ENCODE data around the gene CHID1.

CHID1 gene

GRCh38 chr11:839875-840617 is 70.6 kb downstream of the CHID1 start:
- Histone ChIP-seq H3K4me3 (peak overlapping the region; percentile 92), H3K27ac (no peak overlapping the region)

GRCh38 chr11:839280-839623 is 71.4 kb downstream of the CHID1 start:
- DNase-seq (ENCODE audit: low spot score): no peak
- Histone ChIP-seq H3K27ac (peak overlapping the region in 1 of 2 donors; percentile 68), H3K4me3 (no peak overlapping the region)
- TF ChIP-seq, protein P1, sequence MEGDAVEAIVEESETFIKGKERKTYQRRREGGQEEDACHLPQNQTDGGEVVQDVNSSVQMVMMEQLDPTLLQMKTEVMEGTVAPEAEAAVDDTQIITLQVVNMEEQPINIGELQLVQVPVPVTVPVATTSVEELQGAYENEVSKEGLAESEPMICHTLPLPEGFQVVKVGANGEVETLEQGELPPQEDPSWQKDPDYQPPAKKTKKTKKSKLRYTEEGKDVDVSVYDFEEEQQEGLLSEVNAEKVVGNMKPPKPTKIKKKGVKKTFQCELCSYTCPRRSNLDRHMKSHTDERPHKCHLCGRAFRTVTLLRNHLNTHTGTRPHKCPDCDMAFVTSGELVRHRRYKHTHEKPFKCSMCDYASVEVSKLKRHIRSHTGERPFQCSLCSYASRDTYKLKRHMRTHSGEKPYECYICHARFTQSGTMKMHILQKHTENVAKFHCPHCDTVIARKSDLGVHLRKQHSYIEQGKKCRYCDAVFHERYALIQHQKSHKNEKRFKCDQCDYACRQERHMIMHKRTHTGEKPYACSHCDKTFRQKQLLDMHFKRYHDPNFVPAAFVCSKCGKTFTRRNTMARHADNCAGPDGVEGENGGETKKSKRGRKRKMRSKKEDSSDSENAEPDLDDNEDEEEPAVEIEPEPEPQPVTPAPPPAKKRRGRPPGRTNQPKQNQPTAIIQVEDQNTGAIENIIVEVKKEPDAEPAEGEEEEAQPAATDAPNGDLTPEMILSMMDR (IDR thresholded peaks at IDR 0.05): no peak

More at GRCh38 chr11:839875-840617, 70.6 kb downstream of the CHID1 start:
- DNase-seq (ENCODE audit: low spot score): no peak
- TF ChIP-seq, protein P1 (IDR thresholded peaks at IDR 0.05): no peak

GRCh38 chr11:838441-839279 is 72.0 kb downstream of the CHID1 start:
- DNase-seq (ENCODE audit: low spot score): no peak
- TF ChIP-seq, protein P1 (IDR thresholded peaks at IDR 0.05): no peak
- Histone ChIP-seq H3K4me3 (no peak overlapping the region), H3K27ac (peak overlapping the region in 1 of 2 donors; percentile 68)

- Histone ChIP-seq H3K4me3 (no peak overlapping the region), H3K27ac (peak overlapping the region in 1 of 2 donors; percentile 68)
- TF ChIP-seq, protein P1 (IDR thresholded peaks at IDR 0.05): no peak
- DNase-seq (ENCODE audit: low spot score): no peak
Observed at GRCh38 chr11:837990-838307, 72.7 kb downstream of the CHID1 start.

DNA sequence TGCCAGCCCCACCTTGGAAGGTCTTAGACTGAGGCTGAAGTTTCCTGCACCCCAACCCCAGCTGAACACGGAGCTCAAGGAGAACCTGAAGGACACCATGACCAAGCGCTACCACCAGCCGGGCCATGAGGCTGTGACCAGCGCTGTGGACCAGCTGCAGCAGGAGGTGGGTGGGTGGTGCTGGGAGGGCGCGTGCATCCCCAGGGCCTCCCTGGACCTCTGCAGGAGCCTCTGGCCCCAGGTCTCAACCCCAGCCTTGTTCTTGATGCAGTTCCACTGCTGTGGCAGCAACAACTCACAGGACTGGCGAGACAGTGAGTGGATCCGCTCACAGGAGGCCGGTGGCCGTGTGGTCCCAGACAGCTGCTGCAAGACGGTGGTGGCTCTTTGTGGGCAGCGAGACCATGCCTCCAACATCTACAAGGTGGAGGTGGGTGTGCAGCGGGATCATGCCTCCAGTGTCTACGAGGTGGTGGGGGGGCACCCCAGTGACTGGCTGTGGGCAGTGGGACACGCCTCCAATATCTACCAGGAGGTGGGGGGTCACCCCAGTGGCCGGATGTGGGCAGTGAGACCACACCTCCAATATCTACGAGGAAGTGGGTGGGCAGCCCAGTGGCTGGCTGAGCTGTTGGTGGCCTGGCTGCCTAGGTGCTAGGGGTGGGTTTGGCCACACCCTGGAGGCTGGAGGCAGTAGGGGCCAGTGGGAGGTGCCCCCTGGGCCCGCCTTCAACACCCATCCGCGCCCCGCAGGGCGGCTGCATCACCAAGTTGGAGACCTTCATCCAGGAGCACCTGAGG is 73.2 kb downstream of the CHID1 start:
- TF ChIP-seq, protein P1 (IDR thresholded peaks at IDR 0.05): no peak
- H3K27ac ChIP-seq: peak overlapping the region in 1 of 2 donors; percentile 68
- DNase-seq (ENCODE audit: low spot score): no peak
- H3K4me3 ChIP-seq: no peak overlapping the region

GRCh38 chr11:836700-837099 is 73.9 kb downstream of the CHID1 start:
- peak overlapping the region in 1 of 2 donors; percentile 68 for H3K27ac ChIP-seq
- no peak for DNase-seq (ENCODE audit: low spot score)
- TF ChIP-seq, protein P1 (IDR thresholded peaks at IDR 0.05): no peak
- H3K4me3 ChIP-seq: no peak overlapping the region
